HG03558 (cell line): Measurements from ENCODE around the gene PLXNC1.

Experiments
- ATAC-seq: cut with Tn5 transposase; IDR thresholded peaks from one replicate; pipeline ENCODE4 v1.9.1; 2021; ENCODE audit warnings: moderate number of reproducible peaks; ENCODE audit not compliant: unreplicated experiment; ENCODE audit errors: extremely low read depth

PLXNC1 gene

GRCh38 chr12:94200069-94200468, 51.7 kb downstream of the PLXNC1 start:
- no peak for ATAC-seq

- ATAC-seq, result no peak
Observed at GRCh38 chr12:94200695-94201094, 52.3 kb downstream of the PLXNC1 start.

DNA sequence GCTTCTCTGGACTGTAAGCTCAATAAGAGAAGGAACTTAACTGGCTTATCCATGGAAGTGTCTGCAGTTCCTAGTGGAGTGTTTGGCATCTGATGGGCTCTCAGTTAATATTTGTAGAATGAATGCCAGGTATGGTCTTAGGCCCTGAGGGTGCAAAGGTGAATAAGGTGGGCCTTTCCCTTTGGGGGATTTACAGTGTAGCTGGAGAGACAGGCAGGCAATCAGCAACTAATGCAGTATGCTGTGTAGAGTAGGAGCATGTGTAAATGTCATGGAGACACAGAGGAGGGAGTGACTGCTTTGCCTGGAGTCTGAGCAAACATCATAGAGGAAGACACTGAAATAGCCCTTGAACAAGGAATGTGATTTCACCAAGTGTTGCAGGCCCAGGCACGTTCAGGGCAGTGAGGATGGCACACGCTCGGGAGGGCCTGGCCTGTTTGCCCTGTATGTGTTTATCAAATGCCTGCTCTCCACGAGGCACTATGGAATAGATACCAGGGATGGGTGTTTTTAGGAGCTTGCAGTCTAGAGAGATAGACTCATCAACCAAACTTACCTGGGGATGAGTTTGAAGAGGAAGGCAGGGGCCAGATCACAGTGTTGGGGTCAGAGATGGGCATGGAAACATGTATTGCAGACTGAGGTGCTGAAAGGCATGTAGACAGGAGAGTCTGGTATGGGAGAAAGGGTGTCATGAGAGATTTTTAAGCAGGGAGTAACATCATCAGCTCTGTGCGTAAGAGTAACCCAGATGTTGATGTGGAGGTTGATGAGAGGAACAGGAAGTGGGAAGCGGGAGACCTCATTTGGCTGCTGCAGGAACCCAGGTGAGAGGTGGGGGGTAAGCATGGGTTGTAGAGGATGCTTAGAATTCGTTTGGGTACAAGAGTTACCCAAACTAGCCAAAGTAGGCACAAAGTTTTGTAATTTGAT, 54.1 kb downstream of the PLXNC1 start:
- no peak for ATAC-seq

DNA sequence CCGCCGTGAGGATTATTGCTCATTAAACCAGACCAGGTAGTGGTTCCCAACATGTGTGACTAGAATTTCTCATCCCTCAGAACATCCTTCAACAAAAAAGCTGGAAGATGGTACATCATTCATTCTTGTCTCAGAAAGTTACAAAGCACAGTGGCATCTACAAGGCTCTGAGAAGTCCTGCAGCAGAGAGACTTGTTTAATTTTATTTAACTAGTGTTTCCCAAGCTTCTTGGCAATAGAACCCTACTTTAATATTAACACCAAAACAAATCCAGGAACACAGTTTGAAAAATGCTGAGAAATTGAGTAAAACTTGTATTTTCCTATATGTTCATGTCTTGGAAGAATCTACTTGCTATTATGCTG, 54.8 kb downstream of the PLXNC1 start:
- no peak for ATAC-seq

- ATAC-seq, result no peak
Observed at GRCh38 chr12:94203796-94204195, 55.4 kb downstream of the PLXNC1 start.

DNA sequence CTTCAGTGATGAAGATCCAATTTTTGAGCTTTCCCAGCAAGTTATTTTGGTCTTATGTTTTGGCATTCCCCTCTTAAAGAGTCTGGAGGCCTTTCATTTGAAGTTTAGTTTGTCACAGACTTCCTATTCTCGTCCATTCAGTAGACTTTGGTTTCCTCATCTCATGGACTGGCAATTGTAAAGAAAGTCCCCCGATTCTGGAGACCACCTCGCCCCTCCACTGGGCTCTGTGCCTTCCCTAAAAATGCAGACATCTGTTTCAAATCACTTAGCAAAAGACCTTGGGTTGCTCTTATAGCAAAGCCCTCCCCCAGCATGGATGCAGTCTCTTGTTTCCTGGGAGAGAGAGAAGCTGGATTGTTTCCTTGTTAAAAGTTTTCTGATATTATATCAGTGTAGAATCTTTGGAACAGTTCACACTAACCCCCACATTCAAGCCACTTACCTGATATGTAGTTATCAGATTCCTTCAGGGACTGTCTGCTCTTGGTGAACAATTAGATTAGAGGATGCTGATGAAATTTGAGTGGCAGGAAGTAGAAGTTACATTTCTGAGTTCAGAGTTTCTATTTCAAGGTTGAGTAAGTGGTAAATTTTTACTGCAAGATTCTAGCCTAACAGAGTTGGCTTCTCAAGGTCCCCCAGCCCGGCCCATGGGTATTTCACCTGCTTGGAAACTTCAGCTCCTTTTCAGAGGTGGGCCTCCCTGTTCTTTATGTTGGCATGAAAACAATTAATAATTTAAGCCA, 56.3 kb downstream of the PLXNC1 start:
- peak; percentile 28 for ATAC-seq

DNA sequence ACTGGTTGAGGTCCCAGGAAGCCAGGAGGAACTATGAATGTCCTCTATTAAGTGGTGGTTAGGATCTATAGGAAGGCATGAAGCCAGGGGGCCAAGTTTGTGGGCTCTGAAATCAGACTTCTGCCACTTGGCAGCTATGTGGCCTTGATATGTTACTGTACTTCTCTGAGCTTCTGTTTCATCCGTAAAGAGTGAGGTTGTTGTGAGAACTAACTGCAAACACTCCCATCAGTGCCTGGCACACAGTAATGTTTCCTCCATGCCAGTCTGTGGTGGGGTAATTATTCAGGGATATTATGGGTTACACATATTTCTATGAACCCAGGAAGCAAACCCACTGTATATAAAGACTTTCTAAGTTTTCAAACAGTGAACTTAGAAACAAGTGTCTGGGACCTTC, 57.4 kb downstream of the PLXNC1 start:
- ATAC-seq, result no peak

DNA sequence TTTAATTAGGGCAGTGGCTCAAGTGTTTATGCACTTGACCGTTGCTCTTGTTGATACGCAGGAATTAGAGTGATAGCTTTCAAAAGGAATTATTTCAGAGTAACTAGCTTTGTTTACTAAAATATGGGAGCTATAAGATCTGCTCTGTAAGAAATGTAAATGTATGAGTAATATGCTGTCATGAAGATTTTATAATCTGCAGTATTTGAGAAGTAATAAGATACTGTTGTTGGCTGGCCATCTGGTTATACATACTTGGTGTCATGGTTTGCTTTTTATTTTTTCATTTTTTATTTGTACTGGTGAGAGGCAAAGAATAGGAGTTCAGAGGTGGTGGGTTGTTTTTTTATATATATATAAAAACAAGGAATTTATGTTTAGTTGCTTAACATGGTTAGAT, 58.5 kb downstream of the PLXNC1 start:
- ATAC-seq, result no peak

- ATAC-seq, result no peak
Observed at GRCh38 chr12:94207467-94207848, 59.1 kb downstream of the PLXNC1 start.

DNA sequence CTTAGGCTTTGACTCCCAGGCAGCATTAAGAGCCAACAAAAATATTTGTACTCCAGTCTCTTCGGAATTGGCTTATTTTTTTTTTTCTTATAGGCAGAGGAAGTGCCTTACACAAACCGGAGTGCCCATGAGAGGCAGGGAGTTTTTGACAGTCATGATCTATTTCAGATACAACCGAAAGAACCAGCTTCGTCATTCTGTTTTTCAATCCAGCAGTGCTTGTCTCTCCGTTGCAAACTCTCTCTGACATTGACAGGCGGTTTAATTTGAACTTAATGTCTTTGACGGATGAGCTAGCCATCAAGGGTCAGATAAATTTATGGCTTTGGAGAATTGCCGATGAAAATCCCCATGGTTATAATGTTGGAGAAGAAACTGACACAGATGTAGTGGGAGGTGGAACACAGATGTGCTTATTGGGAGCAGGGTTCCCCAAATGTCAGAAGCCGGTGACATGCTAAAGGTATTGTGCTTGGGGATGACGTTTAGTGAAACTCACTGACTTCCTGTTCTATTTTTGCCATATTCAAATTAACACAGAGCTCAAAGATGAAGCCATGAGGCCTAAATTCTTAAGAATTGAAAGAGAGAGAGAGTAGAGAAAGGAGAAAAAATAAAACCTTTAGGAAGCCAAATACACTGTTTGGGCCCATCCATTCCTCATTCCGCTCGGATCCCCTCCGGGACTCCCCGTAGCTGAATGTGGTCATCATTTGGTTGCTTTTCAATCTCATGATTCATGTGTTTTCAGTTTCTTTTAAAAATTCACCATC, 59.7 kb downstream of the PLXNC1 start:
- ATAC-seq, result peak; percentile 42

GRCh38 chr12:94208622-94208966, 60.2 kb downstream of the PLXNC1 start:
- ATAC-seq, result peak; percentile 17

DNA sequence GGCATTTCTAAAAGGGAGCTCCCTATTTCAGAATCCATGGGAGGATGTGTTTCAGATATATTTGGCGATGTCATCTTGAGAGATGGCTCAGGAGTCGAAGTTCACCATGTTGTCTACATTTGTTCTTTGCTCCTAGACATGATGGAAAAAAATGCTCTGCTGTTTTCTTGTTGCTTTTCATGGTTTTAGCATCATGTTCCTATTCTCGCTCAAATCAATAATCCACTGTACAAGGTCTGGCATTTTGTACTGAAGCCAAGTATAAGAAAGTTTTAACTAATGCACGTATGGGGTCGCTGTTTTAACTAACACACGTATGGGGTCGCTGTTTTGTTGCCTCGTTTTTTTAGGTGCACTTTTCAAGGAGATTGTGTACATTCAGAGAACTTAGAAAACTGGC, 60.9 kb downstream of the PLXNC1 start:
- no peak for ATAC-seq

DNA sequence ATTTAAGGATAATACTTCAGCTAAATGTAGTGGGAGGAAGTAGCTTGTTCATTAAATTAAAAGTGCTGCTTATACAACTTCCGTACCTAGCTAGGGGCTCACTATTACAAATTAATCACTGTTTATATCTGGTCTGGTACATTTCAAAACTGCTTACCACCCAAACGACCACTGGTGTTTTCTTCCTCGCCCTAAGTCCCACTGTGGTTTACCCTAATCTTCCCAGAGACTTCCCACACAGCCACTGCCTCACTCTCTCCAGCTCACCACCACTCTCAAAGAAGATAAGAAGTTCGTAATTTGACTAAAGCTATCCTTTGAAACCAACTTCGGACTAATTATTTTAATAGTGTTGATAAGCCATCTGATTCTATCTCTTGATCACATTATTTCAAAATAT, 62.6 kb downstream of the PLXNC1 start:
- ATAC-seq, result no peak

DNA sequence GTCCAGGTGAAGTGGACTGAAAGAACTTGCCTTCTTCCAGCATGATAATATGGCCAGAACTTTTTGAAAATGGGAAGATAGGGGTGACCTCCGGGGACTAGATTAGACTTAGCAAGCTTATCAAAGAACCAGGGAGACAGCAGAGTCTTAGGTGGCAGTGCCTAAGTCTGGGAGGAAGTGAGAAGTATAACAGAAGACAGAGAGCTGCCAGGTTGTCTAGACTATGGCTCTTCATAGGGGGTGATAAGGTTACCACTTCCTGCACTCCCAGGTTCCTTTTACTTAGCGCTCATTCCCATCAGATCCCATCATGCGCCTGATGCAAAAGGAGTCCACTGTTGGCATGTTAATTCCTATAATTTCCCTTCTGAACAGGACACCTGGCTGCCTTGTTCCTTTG, 69.9 kb downstream of the PLXNC1 start:
- ATAC-seq, result no peak

GRCh38 chr12:94219622-94220302, 71.4 kb downstream of the PLXNC1 start:
- no peak for ATAC-seq

DNA sequence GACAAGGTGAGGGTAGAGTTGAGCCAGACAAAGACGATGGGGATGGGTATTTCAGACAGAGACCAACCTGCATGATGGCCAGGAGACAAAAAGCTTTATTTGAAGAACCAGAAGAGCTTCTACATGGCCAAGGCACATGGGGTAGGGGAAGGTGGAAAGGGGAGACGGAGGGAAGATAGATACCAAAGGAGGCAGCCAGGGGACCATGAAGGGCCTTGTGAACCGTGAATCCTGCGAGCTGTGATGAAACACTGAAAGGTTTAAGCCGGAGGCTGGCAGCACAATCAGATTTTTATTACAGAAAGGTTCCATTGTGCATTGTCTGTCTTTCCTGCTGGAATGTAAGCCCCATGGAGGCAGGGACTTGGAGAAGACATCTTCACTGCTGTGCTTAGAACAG, 72.4 kb downstream of the PLXNC1 start:
- no peak for ATAC-seq

- ATAC-seq, result no peak
Observed at GRCh38 chr12:94222351-94223084, 74.1 kb downstream of the PLXNC1 start.

DNA sequence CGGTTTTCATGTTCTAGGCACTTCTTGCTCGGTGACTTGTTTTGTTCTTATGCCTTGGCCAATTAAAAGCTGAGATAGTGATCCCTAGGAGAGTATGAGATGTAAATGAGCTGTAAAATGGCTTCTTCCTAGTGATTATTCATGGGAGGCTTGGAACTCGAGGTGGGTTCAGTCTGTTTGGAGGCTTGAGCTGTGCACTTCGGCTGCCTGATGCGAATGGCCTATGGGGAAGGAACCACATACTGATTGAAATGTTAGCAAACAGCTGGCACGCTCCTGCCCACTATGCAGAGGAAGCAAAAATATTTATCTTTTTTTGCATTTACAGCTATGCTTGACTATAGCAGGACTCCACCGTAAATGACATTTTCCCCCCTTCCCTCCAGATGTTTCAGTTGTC, 75.5 kb downstream of the PLXNC1 start:
- ATAC-seq, result no peak

DNA sequence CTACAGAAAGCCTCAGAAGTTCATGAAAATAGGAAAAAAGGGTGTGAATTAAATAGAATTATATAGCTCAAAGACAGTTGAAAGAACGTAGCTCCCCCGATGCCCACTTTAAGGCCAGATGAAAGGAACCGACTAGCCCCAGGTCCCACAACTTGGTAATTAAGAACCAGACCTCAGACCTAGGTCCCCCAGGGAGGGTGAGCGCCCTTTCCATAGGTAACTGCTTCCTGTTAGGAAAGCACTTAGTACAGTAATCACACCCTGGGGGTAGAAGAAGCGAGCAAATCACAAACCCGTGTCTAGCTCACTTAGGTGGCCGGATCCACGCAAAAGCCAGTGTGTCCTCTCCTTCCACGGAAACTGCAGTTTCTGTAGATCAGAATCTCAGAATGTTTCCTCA, 77.1 kb downstream of the PLXNC1 start:
- ATAC-seq, result no peak
